ENCODE data around the gene OR5H14. TPM values are rescaled to one million over a fixed set of nuclear protein-coding genes. Genes with fewer than 3 reads are reported as not detected.
"Not testable (repeated sequence)": the region's sequence is repeated elsewhere in the genome, so short reads cannot be mapped to it uniquely, and the experiment has no call there.

OR5H14 gene
- total RNA-seq, 1 experiment from 2014 or later: not detected

- Mint-ChIP-seq H3K27ac (no peak overlapping the region), H3K27me3 (ENCODE audit: low read depth) (peaks cover 3% of the 10 kb centered on the region; the same call in 1 of the 2 replicates), H3K4me1 (peaks cover 11% of the 10 kb centered on the region), H3K9me3 (no peaks in the 10 kb centered on the region), H3K4me3 (no peak overlapping the region), H3K36me3 (no peaks in the 10 kb centered on the region)
- ChIA-PET CTCF (no interaction called here), POLR2A (no interaction called here)
- no peak for TF ChIP-seq RORB (CRISPR knock-in tag; IDR thresholded peaks at IDR 0.05)
- no peak for TF ChIP-seq ZNF671 (CRISPR knock-in tag; IDR thresholded peaks at IDR 0.05)
- no peak for TF ChIP-seq NFATC4 (CRISPR knock-in tag; IDR thresholded peaks at IDR 0.05)
- TF ChIP-seq OVOL2 (CRISPR knock-in tag; IDR thresholded peaks at IDR 0.05; ENCODE audit: borderline replicate concordance): no peak
- no peak for TF ChIP-seq ZNF416 (CRISPR knock-in tag; IDR thresholded peaks at IDR 0.05)
- no peak for TF ChIP-seq ZNF532 (CRISPR knock-in tag; IDR thresholded peaks at IDR 0.05; ENCODE audit: borderline replicate concordance)
- TF ChIP-seq ZNF281 (CRISPR knock-in tag; IDR thresholded peaks at IDR 0.05): no peak
- no peak for ATAC-seq
- no peak for DNase-seq (ENCODE audit: low spot score)
These were observed 10.6 kb upstream of the OR5H14 start for GRCh38 chr3:98136631-98137030.

GRCh38 chr3:98137826-98138557 is 9.3 kb upstream of the OR5H14 start:
- H3K4me3 Mint-ChIP-seq, POLR2A ChIA-PET: not testable (repeated sequence)
- peaks cover 11% of the 10 kb centered on the region for H3K4me1 Mint-ChIP-seq

GRCh38 chr3:98140531-98140930 is 6.7 kb upstream of the OR5H14 start:
- peaks cover 11% of the 10 kb centered on the region for H3K4me1 Mint-ChIP-seq
- H3K36me3 Mint-ChIP-seq: no peaks in the 10 kb centered on the region
- no peak overlapping the region for H3K4me3 Mint-ChIP-seq
- no peaks in the 10 kb centered on the region for H3K9me3 Mint-ChIP-seq
- no peak overlapping the region for H3K27ac Mint-ChIP-seq
- CTCF ChIA-PET: interaction anchor here (1.2 kb wide), 1 partner anchor 43 kb away, joined by 4 read pairs; no protein-coding TSS in a partner anchor
- no peak for ATAC-seq
- POLR2A ChIA-PET: no interaction called here
- H3K27me3 Mint-ChIP-seq (ENCODE audit: low read depth): peaks cover 3% of the 10 kb centered on the region; the same call in 1 of the 2 replicates
- DNase-seq (ENCODE audit: low spot score): no peak
- TF ChIP-seq ATF3 (CRISPR knock-in tag; conservative IDR thresholded peaks at IDR 0.05) (no peak), ZSCAN18 (CRISPR knock-in tag; IDR thresholded peaks at IDR 0.05) (no peak), USF2 (CRISPR knock-in tag; IDR thresholded peaks at IDR 0.05) (no peak), MXD4 (CRISPR knock-in tag; IDR thresholded peaks at IDR 0.05; ENCODE audit: borderline replicate concordance) (no peak), ELF4 (CRISPR knock-in tag; IDR thresholded peaks at IDR 0.05; ENCODE audit: low read depth) (no peak), AR (CRISPR knock-in tag; IDR thresholded peaks at IDR 0.05) (no peak), USF1 (CRISPR knock-in tag; IDR thresholded peaks at IDR 0.05) (no peak), TP53 (CRISPR knock-in tag; IDR thresholded peaks at IDR 0.05) (no peak), NR3C1 (CRISPR knock-in tag; conservative IDR thresholded peaks at IDR 0.05; ENCODE audit: low read depth) (no peak), ZNF138 (CRISPR knock-in tag; conservative IDR thresholded peaks at IDR 0.05) (no peak)

More at GRCh38 chr3:98137826-98138557, 9.3 kb upstream of the OR5H14 start:
- H3K36me3 Mint-ChIP-seq; DNase-seq (ENCODE audit: low spot score); ATAC-seq; H3K27ac Mint-ChIP-seq; H3K27me3 Mint-ChIP-seq (ENCODE audit: low read depth); CTCF ChIA-PET; H3K9me3 Mint-ChIP-seq: not testable (repeated sequence)
